ENCODE measurements around the gene HMMR. TPM values are rescaled to one million over a fixed set of nuclear protein-coding genes. Genes with fewer than 3 reads are reported as not detected.
"Not testable (repeated sequence)": the region's sequence is repeated elsewhere in the genome, so short reads cannot be mapped to it uniquely, and the experiment has no call there.

Gene HMMR
- total RNA-seq, 1 experiment from 2014 or later = 18.3 TPM

GRCh38 chr5:163505368-163506094, 45.1 kb downstream of the HMMR start, which contains the start of gene MAT2B:
MAT2B (plus strand) TSS chr5:163505619; CDS start chr5:163505687, 68 bp downstream.
- peak; percentile 96 for DNase-seq (ENCODE audit: low spot score)

- DNase-seq (ENCODE audit: low spot score) = no peak
These were observed 45.6 kb downstream of the HMMR start for GRCh38 chr5:163506095-163506457.

- peak; percentile 31 for DNase-seq (ENCODE audit: low spot score)
These were observed 46.3 kb downstream of the HMMR start for GRCh38 chr5:163506726-163507125.

- no peak for DNase-seq (ENCODE audit: low spot score)
These were observed 48.3 kb downstream of the HMMR start for GRCh38 chr5:163508753-163509152.

GRCh38 chr5:163509291-163509951, 49.0 kb downstream of the HMMR start:
- DNase-seq (ENCODE audit: low spot score) = peak; percentile 55

GRCh38 chr5:163512526-163512925, 52.1 kb downstream of the HMMR start:
- no peak for DNase-seq (ENCODE audit: low spot score)

GRCh38 chr5:163525096-163525495, 64.7 kb downstream of the HMMR start:
- no peak for DNase-seq (ENCODE audit: low spot score)

- no peak for DNase-seq (ENCODE audit: low spot score)
These were observed 69.3 kb downstream of the HMMR start for GRCh38 chr5:163529698-163530097.

GRCh38 chr5:163531272-163531671, 70.8 kb downstream of the HMMR start:
- DNase-seq (ENCODE audit: low spot score) = no peak

- no peak for DNase-seq (ENCODE audit: low spot score)
These were observed 72.0 kb downstream of the HMMR start for GRCh38 chr5:163532171-163533084.

GRCh38 chr5:163533223-163533622, 72.8 kb downstream of the HMMR start:
- no peak for DNase-seq (ENCODE audit: low spot score)

- no peak for DNase-seq (ENCODE audit: low spot score)
These were observed 74.2 kb downstream of the HMMR start for GRCh38 chr5:163534492-163535094.

- no peak for DNase-seq (ENCODE audit: low spot score)
These were observed 74.9 kb downstream of the HMMR start for GRCh38 chr5:163535290-163535689.

GRCh38 chr5:163536442-163536841, 76.0 kb downstream of the HMMR start:
- not testable (repeated sequence) for DNase-seq (ENCODE audit: low spot score)

- no peak for DNase-seq (ENCODE audit: low spot score)
These were observed 80.3 kb downstream of the HMMR start for GRCh38 chr5:163540696-163541095.

Small RNAs within 50 kb of the gene (small RNA-seq; reads per million reads assigned to genes)
- not detected for gene AC008723.1

Other genes starting within 250 kb of the HMMR start
- 66.5 and 69.9 TPM in 2 replicates for gene CCNG1, start 23.0 kb upstream of the HMMR start, total RNA-seq (2014; rRNA removed; shearing (Covaris generic))
- gene NUDCD2, start 530 bp upstream of the HMMR start, total RNA-seq (2014; rRNA removed; shearing (Covaris generic)) = 18.4 and 20.8 TPM in 2 replicates
- 26.2 and 28.2 TPM in 2 replicates for gene MAT2B, start 45.0 kb downstream of the HMMR start, total RNA-seq (2014; rRNA removed; shearing (Covaris generic))